SK-N-SH treated with all-trans-retinoic acid at 6 μM for 48 hours (cell line): ENCODE measurements around the gene NAV3.

Experiments used
- CREB5 ChIP-seq: fragments of 250-450 bp; sonication (Bioruptor Pico); IDR thresholded peaks from 2 replicates; pipeline ENCODE4 v1.5.1; 2020; ENCODE audit warnings: low read depth, mild to moderate bottlenecking, moderate library complexity
- CSDC2 ChIP-seq: fragments of 250-450 bp; sonication (Bioruptor Pico); IDR thresholded peaks from 2 replicates; pipeline ENCODE4 v1.5.0; 2020; ENCODE audit warnings: mild to moderate bottlenecking, moderate library complexity
- GLIS3 ChIP-seq: fragments of 250-450 bp; sonication (Bioruptor Pico); IDR thresholded peaks from 2 replicates; pipeline ENCODE4 v1.5.0; 2020; ENCODE audit warnings: mild to moderate bottlenecking, moderate library complexity
- PATZ1 ChIP-seq: fragments of 250-450 bp; sonication (Bioruptor Pico); IDR thresholded peaks from 2 replicates; pipeline ENCODE4 v1.8.0; 2020; ENCODE audit warnings: mild to moderate bottlenecking, moderate library complexity, borderline replicate concordance
- RARB ChIP-seq: fragments of 250-450 bp; sonication (Bioruptor Pico); IDR thresholded peaks from 2 replicates; pipeline ENCODE4 v1.8.0; 2021; ENCODE audit warnings: mild to moderate bottlenecking, moderate library complexity
- SNAI2 ChIP-seq: fragments of 250-450 bp; sonication (Bioruptor Pico); IDR thresholded peaks from 2 replicates; pipeline ENCODE4 v1.5.0; 2020; ENCODE audit warnings: mild to moderate bottlenecking, moderate library complexity
- ZFP3 ChIP-seq: fragments of 250-450 bp; sonication (Bioruptor Pico); IDR thresholded peaks from 2 replicates; pipeline ENCODE4 v1.5.0; 2020; ENCODE audit warnings: mild to moderate bottlenecking, moderate library complexity
- ZFP30 ChIP-seq: fragments of 450-650 bp; formaldehyde crosslinking; IDR thresholded peaks from 2 replicates; pipeline ENCODE4 v1.5.0; 2022; ENCODE audit warnings: mild to moderate bottlenecking, moderate library complexity

- no peak for TF ChIP-seq PATZ1 (CRISPR knock-in tag)
- no peak for TF ChIP-seq CREB5
- TF ChIP-seq RARB = no peak
- no peak for TF ChIP-seq SNAI2 (CRISPR knock-in tag)
- no peak for TF ChIP-seq CSDC2
- TF ChIP-seq GLIS3 (CRISPR knock-in tag) = no peak
- TF ChIP-seq ZFP30 (CRISPR knock-in tag) = no peak
- TF ChIP-seq ZFP3 (CRISPR knock-in tag) = no peak
These were observed 205.4 kb downstream of the NAV3 start for GRCh38 chr12:78035901-78036606.
